GM13976 (cell line): ENCODE results near the gene CTAGE9.

Experiments
- DNase-seq: peaks from one replicate; pipeline ENCODE4 v3.0.0; 2012; ENCODE audit warnings: low spot score
- in situ Hi-C: fragments of 300-500 bp; cut with MboI; formaldehyde crosslinking; loops from one replicate; pipeline ENCODE4 v1.12.0; 2022; ENCODE audit warnings: low sequenced_read_pairs, mixed read lengths, inconsistent platforms; ENCODE audit not compliant: unreplicated experiment
- TF ChIP-seq, protein P1 (sequence below): IDR thresholded peaks from 2 replicates; pipeline ENCODE4 v1.5.1; 2012; ENCODE audit warnings: borderline replicate concordance, mild to moderate bottlenecking; ENCODE audit not compliant: insufficient read depth; ENCODE audit errors: extremely low read depth, missing control alignments, control extremely low read depth

The CTAGE9 gene

DNA sequence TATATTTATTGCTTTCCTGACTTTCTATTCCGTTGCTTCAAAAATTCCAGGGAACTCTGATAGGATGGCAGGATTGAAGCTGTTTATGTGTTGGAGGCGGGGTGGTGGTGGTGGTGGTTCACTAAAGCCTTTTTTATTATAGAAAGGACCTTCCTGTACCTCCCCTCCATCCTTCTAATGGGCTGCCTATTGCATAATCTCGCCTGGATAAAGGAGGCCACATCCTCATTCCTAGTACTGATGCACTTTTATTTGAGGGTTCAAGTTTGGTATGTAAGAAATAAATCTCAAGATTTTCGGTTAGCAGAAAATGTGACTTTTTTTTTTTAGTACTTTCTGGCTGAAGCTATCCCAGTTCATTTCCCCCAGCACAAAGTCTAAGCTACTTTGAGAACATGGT, 18.7 kb upstream of the CTAGE9 start:
- DNase-seq = no peak
- TF ChIP-seq, protein P1, sequence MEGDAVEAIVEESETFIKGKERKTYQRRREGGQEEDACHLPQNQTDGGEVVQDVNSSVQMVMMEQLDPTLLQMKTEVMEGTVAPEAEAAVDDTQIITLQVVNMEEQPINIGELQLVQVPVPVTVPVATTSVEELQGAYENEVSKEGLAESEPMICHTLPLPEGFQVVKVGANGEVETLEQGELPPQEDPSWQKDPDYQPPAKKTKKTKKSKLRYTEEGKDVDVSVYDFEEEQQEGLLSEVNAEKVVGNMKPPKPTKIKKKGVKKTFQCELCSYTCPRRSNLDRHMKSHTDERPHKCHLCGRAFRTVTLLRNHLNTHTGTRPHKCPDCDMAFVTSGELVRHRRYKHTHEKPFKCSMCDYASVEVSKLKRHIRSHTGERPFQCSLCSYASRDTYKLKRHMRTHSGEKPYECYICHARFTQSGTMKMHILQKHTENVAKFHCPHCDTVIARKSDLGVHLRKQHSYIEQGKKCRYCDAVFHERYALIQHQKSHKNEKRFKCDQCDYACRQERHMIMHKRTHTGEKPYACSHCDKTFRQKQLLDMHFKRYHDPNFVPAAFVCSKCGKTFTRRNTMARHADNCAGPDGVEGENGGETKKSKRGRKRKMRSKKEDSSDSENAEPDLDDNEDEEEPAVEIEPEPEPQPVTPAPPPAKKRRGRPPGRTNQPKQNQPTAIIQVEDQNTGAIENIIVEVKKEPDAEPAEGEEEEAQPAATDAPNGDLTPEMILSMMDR = no peak
- in situ Hi-C loops = no loop called here

DNA sequence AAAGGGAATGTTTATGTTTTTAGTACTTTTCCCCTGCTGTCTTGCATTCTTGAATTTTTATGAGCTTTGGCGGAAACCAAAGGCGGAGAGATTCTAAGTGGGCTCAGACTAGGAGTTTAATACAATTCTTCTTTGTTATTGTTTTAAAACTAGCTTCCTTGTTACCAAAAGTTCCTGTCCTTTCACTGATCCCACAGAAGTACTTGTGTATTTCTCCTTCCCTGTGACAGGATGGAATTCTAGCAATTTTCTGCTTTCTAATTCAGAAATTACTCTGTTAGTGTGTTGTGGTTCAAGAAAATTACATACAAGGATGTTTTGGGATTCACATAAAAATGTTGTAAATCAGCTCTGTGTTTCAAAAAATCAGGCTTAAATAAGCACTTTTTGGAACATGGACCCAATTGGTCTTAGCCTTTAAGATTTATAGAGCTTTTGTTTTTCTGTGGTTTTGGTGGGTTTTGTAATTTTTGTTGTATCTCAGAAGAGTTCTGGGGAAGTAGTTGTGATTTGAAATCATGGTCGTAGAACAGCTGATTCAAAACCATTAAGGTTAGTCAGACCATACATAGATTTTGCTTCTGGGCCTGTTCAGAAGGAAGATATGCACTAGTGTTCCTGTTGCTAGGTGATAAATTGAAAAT, 17.6 kb upstream of the CTAGE9 start:
- TF ChIP-seq, protein P1 = no peak
- no peak for DNase-seq
- in situ Hi-C loops = no loop called here

DNA sequence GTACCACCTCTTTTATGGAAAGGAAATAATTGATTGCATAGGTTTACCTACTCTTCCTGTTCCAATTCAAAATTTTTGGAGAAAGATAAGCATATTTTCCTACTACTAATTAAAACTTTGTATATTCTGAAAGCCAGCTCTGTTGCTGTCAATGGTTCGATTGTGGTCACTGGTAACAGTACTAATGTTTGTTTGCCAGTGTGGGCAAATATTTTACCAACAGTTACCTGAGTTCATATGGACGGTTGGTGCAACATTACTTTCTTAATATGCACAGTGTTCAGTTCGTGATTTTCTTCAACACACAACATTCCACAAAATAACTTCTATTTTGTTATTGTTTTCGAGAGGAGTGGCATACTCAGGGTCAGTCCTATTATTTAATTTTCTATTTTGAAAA, 17.1 kb upstream of the CTAGE9 start:
- TF ChIP-seq, protein P1 = no peak
- in situ Hi-C loops = no loop called here
- DNase-seq = no peak

DNA sequence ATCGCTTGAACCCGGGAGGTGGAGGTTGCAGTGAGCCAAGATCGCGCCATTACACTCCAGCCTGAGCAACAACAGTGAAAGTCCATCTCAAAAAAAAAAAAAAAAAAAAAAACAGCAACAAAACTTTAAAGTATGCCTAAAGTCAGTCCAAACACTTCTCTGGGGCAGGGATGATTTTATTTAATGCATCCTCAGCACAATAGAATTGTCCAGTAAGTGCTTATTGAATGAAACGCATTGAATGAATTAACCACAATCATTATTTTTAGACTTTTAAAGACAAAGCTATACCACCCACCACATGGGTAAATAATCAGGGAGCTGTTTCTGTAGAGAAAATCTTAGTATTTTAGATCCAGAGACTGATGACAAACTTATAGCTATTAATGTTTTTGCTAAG, 16.6 kb upstream of the CTAGE9 start:
- DNase-seq = no peak
- TF ChIP-seq, protein P1 = no peak
- in situ Hi-C loops = no loop called here

DNA sequence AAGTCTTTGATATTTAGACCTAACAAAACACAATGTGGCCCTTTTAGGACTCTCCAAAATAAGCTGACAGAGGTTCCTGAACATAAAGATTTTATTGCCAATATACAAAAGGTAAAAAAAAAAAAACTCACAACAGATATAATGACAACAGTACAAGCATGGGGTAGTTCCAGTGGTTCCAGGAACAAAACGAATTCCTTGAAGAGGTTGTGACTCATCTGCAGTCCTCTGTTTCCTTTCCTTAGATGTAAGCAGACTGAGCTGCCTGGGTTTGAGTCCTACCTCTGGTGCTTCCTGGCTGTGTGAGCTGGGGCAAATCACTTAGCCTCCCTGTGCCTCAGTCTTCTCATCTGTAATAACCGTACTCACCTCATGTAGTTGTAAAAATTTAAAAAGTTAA, 13.3 kb upstream of the CTAGE9 start:
- DNase-seq = no peak
- in situ Hi-C loops = no loop called here
- TF ChIP-seq, protein P1 = no peak

DNA sequence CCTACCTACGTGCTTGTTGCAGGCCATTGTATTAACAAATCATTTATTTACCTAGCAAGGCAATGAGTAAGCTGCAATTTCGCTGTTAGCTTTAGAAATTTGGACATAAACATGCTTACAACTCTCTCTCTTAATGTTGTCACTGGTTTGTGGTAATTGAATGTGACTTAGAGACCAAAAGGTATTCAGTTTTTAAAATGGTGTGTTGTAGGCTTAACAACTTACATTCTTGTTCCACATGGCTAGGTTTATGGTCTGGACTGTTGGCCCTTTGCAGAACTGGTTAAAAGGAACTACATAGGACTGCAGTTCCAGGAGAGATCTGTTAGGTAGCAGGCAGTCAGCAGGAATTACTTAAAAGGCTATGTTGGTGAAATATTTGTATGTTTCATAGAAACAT, 10.3 kb upstream of the CTAGE9 start:
- TF ChIP-seq, protein P1 = no peak
- in situ Hi-C loops = no loop called here
- no peak for DNase-seq
